B cell (primary cell): ENCODE data around the gene VENTX. TPM values are rescaled to one million over a fixed set of nuclear protein-coding genes. Genes with fewer than 3 reads are reported as not detected.

ENCODE experiments used
- ATAC-seq: fragments of 200-7000 bp; cut with Tn5 transposase; one replicate; pipeline ENCODE4 v1.10.0; 2021; ENCODE audit warnings: low read depth, mild to moderate bottlenecking, moderate number of reproducible peaks, moderate library complexity
- CTCF ChIA-PET: fragments of 350-600 bp; sonication (Branson Sonifier 250); formaldehyde crosslinking; loops from one replicate; lab custom pipeline; 2021; ENCODE audit warnings: antibody characterized with exemption, inconsistent platforms; lab: Charles Lee
- POLR2A ChIA-PET: fragments of 350-600 bp; sonication (Branson Sonifier 250); formaldehyde crosslinking; loops from one replicate; lab custom pipeline; 2021; ENCODE audit warnings: antibody characterized with exemption; lab: Charles Lee
- DNase-seq: peaks from one replicate; pipeline ENCODE4 v3.0.0; 2013
- H2AFZ ChIP-seq: 2 replicates; pipeline ENCODE4 v1.6.1; 2012; ENCODE audit warnings: mild to moderate bottlenecking, low read depth, low read length; ENCODE audit not compliant: insufficient read depth, poor library complexity, severe bottlenecking
- H3K27ac ChIP-seq, 2 donors: 1 replicate in 1 of 2; 2 replicates in 1 of 2; pipeline ENCODE4 v1.5.1; 2012 to 2013; ENCODE audit warnings: low read length in 2 of 2, mild to moderate bottlenecking in 2 of 2, moderate library complexity in 1 of 2
- H3K27me3 ChIP-seq, 4 experiments: fragments of 200-600 bp in 1 of 4; sonication (generic) in 1 of 4; replicated peaks in 1 of 4; 1 replicate in 2 of 4; 2 replicates in 2 of 4; pipeline versions ENCODE4 v1.6.1 to v1.7.0; 2013 to 2016; ENCODE audit warnings: low read length in 3 of 4, mild to moderate bottlenecking in 2 of 4, mixed read lengths in 1 of 4, moderate library complexity in 1 of 4; ENCODE audit not compliant: insufficient read depth in 4 of 4, control insufficient read depth in 3 of 4; ENCODE audit errors: control extremely low read depth in 1 of 4
- H3K36me3 ChIP-seq, 2 experiments: replicated peaks in 1 of 2; 1 replicate in 1 of 2; 2 replicates in 1 of 2; pipeline versions ENCODE4 v1.6.1 to v1.7.1; 2013; ENCODE audit warnings: low read length in 1 of 2; ENCODE audit not compliant: insufficient read depth in 2 of 2, control insufficient read depth in 1 of 2; ENCODE audit errors: control extremely low read depth in 1 of 2, extremely low read depth in 1 of 2
- H3K4me1 ChIP-seq, 2 donors: fragments of 200-600 bp in 1 of 2; sonication (generic) in 1 of 2; 1 replicate in 1 of 2; 2 replicates in 1 of 2; pipeline versions ENCODE4 v1.5.1 to v1.6.1; 2013 to 2017; ENCODE audit warnings: low read length in 2 of 2; ENCODE audit not compliant: control insufficient read depth in 2 of 2, insufficient read depth in 2 of 2
- H3K4me2 ChIP-seq: replicated peaks from 2 replicates; pipeline ENCODE3; 2012; ENCODE audit warnings: mild to moderate bottlenecking, low read depth, low read length; ENCODE audit not compliant: poor library complexity, severe bottlenecking
- H3K4me3 ChIP-seq, 5 experiments: fragments of 200-600 bp in 1 of 5; sonication (generic) in 1 of 5; 1 replicate in 3 of 5; 2 replicates in 2 of 5; pipeline versions ENCODE4 v1.5.1 to v1.7.0; 2011 to 2016; ENCODE audit warnings: low read length in 4 of 5, mild to moderate bottlenecking in 4 of 5, low read depth in 2 of 5, control low read depth in 1 of 5, moderate library complexity in 1 of 5; ENCODE audit not compliant: insufficient read depth in 1 of 5; ENCODE audit errors: control extremely low read depth in 1 of 5, extremely low read depth in 1 of 5
- H3K79me2 ChIP-seq: fragments of 200-600 bp; sonication (generic); one replicate; pipeline ENCODE4 v1.6.0; 2016; ENCODE audit warnings: low read length; ENCODE audit not compliant: control insufficient read depth, insufficient read depth
- H3K9ac ChIP-seq: fragments of 200-600 bp; sonication (generic); 2 replicates; pipeline ENCODE4 v1.6.1; 2017; ENCODE audit warnings: mild to moderate bottlenecking, low read length, moderate library complexity
- H3K9me3 ChIP-seq, 3 donors: one replicate each; pipeline versions ENCODE4 v1.6.1 to v1.7.1; 2013; ENCODE audit warnings: low read length in 2 of 3; ENCODE audit not compliant: control insufficient read depth in 2 of 3, insufficient read depth in 1 of 3; ENCODE audit errors: control extremely low read depth in 1 of 3
- H4K20me1 ChIP-seq: 2 replicates; pipeline ENCODE4 v1.6.0; 2012; ENCODE audit warnings: mild to moderate bottlenecking, low read length; ENCODE audit not compliant: insufficient read depth, control insufficient read depth, poor library complexity, severe bottlenecking
- H3K27ac Mint-ChIP-seq: one replicate; pipeline ENCODE4 v1.8.0; 2021; ENCODE audit warnings: mixed read lengths
- H3K27me3 Mint-ChIP-seq: one replicate; pipeline ENCODE4 v1.8.0; 2021; ENCODE audit warnings: mixed read lengths
- H3K4me1 Mint-ChIP-seq: one replicate; pipeline ENCODE4 v1.8.0; 2021; ENCODE audit warnings: mixed read lengths
- H3K4me3 Mint-ChIP-seq: one replicate; pipeline ENCODE4 v1.8.0; 2021; ENCODE audit warnings: mixed read lengths
- H3K9me3 Mint-ChIP-seq: one replicate; pipeline ENCODE4 v1.8.0; 2022; ENCODE audit warnings: mixed read lengths; ENCODE audit not compliant: insufficient read depth
- CTCF ChIP-seq: fragments of 200-600 bp; IDR thresholded peaks from one replicate; pipeline ENCODE4 v1.8.0; 2022; ENCODE audit warnings: antibody characterized with exemption, mild to moderate bottlenecking
- EZH2 ChIP-seq: IDR thresholded peaks from 2 replicates; pipeline ENCODE4 v1.6.1; 2012; ENCODE audit warnings: borderline replicate concordance, low read depth, mild to moderate bottlenecking, moderate library complexity, low read length; ENCODE audit not compliant: insufficient read depth, poor library complexity, severe bottlenecking
- WGBS: methylation state at CpG from one replicate; pipeline ENCODE4 v1.1.5; 2013; ENCODE audit warnings: missing lambda C conversion rate; ENCODE audit not compliant: insufficient coverage; 5-methylcytosine and 5-hydroxymethylcytosine counted together
- intact Hi-C: fragments of 100-400 bp; cut with micrococcal nuclease; formaldehyde crosslinking; loops from one replicate; pipeline ENCODE4 v1.10.0; 2022
- polyA plus RNA-seq: library from polyadenylated mRNA; depleted of rRNA; stranded (reverse); fragments of >200 nt; gene quantifications from 2 replicates; pipeline ENCODE4 v1.2.3, GENCODE V29; 2012
- total RNA-seq, 2 donors: library from RNA; stranded (reverse); fragments of 120-200 nt in 1 of 2; gene quantifications; 1 replicate in 1 of 2; 2 replicates in 1 of 2; pipeline versions ENCODE4 v1.2.3 to v1.2.4, GENCODE V29; 2013 to 2022

VENTX gene
- total and polyA plus RNA-seq, 2 donors (not counting 1 experiment from before 2014, with no cell fraction given): 0.82 TPM; not detected in 1

DNA sequence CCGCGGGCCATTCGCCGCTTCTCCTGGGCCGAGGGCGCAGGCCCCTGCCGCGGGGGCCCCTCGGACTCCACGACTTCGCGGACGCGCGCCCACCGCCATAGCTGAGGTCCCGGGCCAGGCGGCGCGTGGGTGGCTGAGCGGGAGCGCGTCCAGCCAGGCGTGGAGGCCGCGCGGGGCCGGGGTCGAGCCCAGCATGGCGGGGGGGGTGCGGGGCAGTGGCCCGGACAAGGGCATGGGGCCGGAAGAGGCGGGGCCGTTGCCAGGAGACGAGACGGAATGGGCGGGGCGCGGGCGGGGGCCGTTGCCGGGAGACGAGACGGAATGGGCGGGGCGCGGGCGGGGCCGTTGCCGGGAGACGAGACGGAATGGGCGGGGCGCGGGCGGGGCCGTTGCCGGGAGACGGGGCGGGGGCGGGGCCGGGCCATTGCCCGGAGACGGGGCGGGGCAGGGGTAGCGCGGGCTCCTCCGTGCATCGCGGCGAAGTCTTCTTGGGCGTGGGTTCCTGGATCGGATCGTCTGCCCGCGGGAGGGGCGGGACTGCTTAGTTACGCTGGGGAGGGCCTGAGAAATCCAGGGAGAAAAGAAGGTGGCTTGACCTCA, 24.2 kb downstream of the VENTX start:
- intact Hi-C loops: loop anchor here (1.0 to 5.0 kb wide), 6 partner anchors 13 to 930 kb away; partner anchors contain the start of genes ECHS1 and LRRC27
- CTCF ChIA-PET: interaction anchor here (0.9 to 8.9 kb wide), 3 partner anchors 13 to 53 kb away, joined by 3 to 80 read pairs (median 3); partner anchors contain the start of gene ADAM8

More for the DNA sequence above, 24.2 kb downstream of the VENTX start:
- H3K36me3 ChIP-seq: peaks cover 0 to 15% of the 10 kb centered on the region in 2 experiments
- H3K4me3 ChIP-seq: peak overlapping the region in 4 of 5 experiments; percentile 49 to 79 (median 62)
- no peaks in the 10 kb centered on the region for H3K9me3 ChIP-seq
- no peaks in the 10 kb centered on the region for H3K27me3 ChIP-seq
- H3K79me2 ChIP-seq: no peaks in the 10 kb centered on the region
- H3K4me2 ChIP-seq: peak overlapping the region; percentile 91
- H3K9ac ChIP-seq: peak overlapping the region; percentile 88
- TF ChIP-seq CTCF (no peak), EZH2 (no peak)
- Mint-ChIP-seq H3K9me3 (no peaks in the 10 kb centered on the region), H3K4me3 (peak overlapping the region; percentile 89), H3K27ac (peak overlapping the region; percentile 73), H3K27me3 (no peaks in the 10 kb centered on the region), H3K4me1 (peaks cover 74% of the 10 kb centered on the region)
- peaks cover 59 to 78% of the 10 kb centered on the region in 2 donors for H3K4me1 ChIP-seq
- H4K20me1 ChIP-seq: no peaks in the 10 kb centered on the region
- peak overlapping the region; percentile 73 for H2AFZ ChIP-seq
- DNase-seq (peak; percentile 88), ATAC-seq (peak; percentile 56)
- under 1% methylated on average over 65 of the region's 79 CpGs for WGBS
- POLR2A ChIA-PET: interaction anchor here (0.9 to 2.2 kb wide), 4 partner anchors 14 to 22 kb away, joined by 3 to 10 read pairs (median 4); no protein-coding TSS in a partner anchor
- H3K27ac ChIP-seq: peak overlapping the region; percentile 73 to 87
